T47D (cell line): Measurements from ENCODE around the gene TOR3A.

Experiments used
- DNase-seq, 2 experiments: peaks; one replicate each; pipeline versions ENCODE4 v3.0.0 to v3.0.0-alpha.2; 2011 to 2012; ENCODE audit warnings: low read depth in 1 of 2, low spot score in 1 of 2
- JUND ChIP-seq: IDR thresholded peaks from 2 replicates; pipeline ENCODE4 v1.6.1; 2012; ENCODE audit warnings: low read depth
- in situ Hi-C: cut with HindIII; loops from 2 replicates; pipeline ENCODE4 v1.10.0; 2016; ENCODE audit warnings: low sequenced_read_pairs, low pct_unique_long_range_greater_than_20kb

The TOR3A gene

GRCh38 chr1:179082333-179082998 lies 596 bp downstream of the TOR3A start:
- peak; percentile 35 to 53 for DNase-seq
- no peak for TF ChIP-seq JUND
- in situ Hi-C loops = no loop called here

- no peak for TF ChIP-seq JUND
- no peak for DNase-seq
- in situ Hi-C loops = no loop called here
Observed at GRCh38 chr1:179082999-179083335, 1.1 kb downstream of the TOR3A start.

GRCh38 chr1:179083533-179083932 lies 1.7 kb downstream of the TOR3A start:
- no peak for TF ChIP-seq JUND
- DNase-seq = no peak
- in situ Hi-C loops = no loop called here

- in situ Hi-C loops = no loop called here
- no peak for DNase-seq
- no peak for TF ChIP-seq JUND
Observed at GRCh38 chr1:179087665-179088064, 5.8 kb downstream of the TOR3A start.

GRCh38 chr1:179089827-179090482 lies 8.1 kb downstream of the TOR3A start:
- in situ Hi-C loops = no loop called here
- no peak for TF ChIP-seq JUND
- no peak for DNase-seq

GRCh38 chr1:179090522-179090921 lies 8.7 kb downstream of the TOR3A start:
- no peak for DNase-seq
- in situ Hi-C loops = no loop called here
- TF ChIP-seq JUND = no peak

- TF ChIP-seq JUND = no peak
- in situ Hi-C loops = no loop called here
- DNase-seq = no peak
Observed at GRCh38 chr1:179090923-179091322, 9.1 kb downstream of the TOR3A start.

GRCh38 chr1:179091691-179092165 lies 9.9 kb downstream of the TOR3A start:
- in situ Hi-C loops = no loop called here
- TF ChIP-seq JUND = no peak
- DNase-seq = peak in 1 of 2 experiments; percentile 24

GRCh38 chr1:179092896-179093461 lies 11.1 kb downstream of the TOR3A start:
- no peak for DNase-seq
- in situ Hi-C loops = no loop called here
- TF ChIP-seq JUND = no peak

- peak in 1 of 2 experiments; percentile 78 for DNase-seq
- no peak for TF ChIP-seq JUND
- in situ Hi-C loops = no loop called here
Observed at GRCh38 chr1:179094818-179095217, 12.9 kb downstream of the TOR3A start.

GRCh38 chr1:179095377-179095776 lies 13.5 kb downstream of the TOR3A start:
- DNase-seq = no peak
- no peak for TF ChIP-seq JUND
- in situ Hi-C loops = no loop called here

GRCh38 chr1:179095924-179096323 lies 14.1 kb downstream of the TOR3A start:
- in situ Hi-C loops = no loop called here
- TF ChIP-seq JUND = no peak
- DNase-seq = no peak

GRCh38 chr1:179099891-179100290 lies 18.0 kb downstream of the TOR3A start:
- DNase-seq = no peak
- in situ Hi-C loops = no loop called here
- no peak for TF ChIP-seq JUND
